ENCODE results near the gene MRTFA.

Gene MRTFA

DNA sequence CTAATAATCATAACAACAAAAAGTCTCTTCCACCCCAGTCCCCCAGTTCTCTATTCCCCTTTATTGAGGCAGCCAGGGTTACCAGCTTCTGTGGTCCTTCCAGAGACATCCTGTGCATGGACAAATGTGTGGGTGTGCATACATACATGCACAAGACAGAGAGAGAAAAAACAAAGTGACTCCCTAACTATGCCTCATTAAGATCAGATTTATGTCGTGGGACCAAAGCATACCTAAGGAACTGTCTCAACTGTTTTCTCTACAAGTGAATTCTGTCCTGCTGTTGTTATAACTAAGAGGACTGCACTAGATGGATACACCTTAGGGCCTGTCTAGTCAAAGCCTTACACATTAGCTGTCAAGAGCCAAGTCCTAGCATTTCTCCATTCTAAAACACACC lies 106.7 kb downstream of the MRTFA start:
- POLR2A ChIA-PET: no interaction called here
- CTCF ChIA-PET: interaction anchor here (0.6 kb wide), 1 partner anchor 1185 kb away, joined by 3 read pairs; no protein-coding TSS in a partner anchor
- no peak for DNase-seq (ENCODE audit: extremely low spot score)
- no peak for TF ChIP-seq CTBP1 (IDR thresholded peaks at IDR 0.05; ENCODE audit: borderline replicate concordance)
- no peak for TF ChIP-seq SP1 (IDR thresholded peaks at IDR 0.05)
- no peak for TF ChIP-seq FOXA1 (IDR thresholded peaks at IDR 0.05)
- TF ChIP-seq L3MBTL2 (conservative IDR thresholded peaks at IDR 0.05): no peak
- no peak for TF ChIP-seq BHLHE40 (IDR thresholded peaks at IDR 0.05; ENCODE audit: borderline replicate concordance)
- TF ChIP-seq FOXK2 (IDR thresholded peaks at IDR 0.05): no peak
- TF ChIP-seq ARNT (IDR thresholded peaks at IDR 0.05): no peak
- no peak for TF ChIP-seq SUZ12 (IDR thresholded peaks at IDR 0.05)
- TF ChIP-seq TARDBP (IDR thresholded peaks at IDR 0.05): no peak
- TF ChIP-seq HDGF (IDR thresholded peaks at IDR 0.05; ENCODE audit: borderline replicate concordance): no peak
- no peak for TF ChIP-seq ELF4 (IDR thresholded peaks at IDR 0.05)
- no peak for TF ChIP-seq LEF1 (IDR thresholded peaks at IDR 0.05; ENCODE audit: borderline replicate concordance)
- no peak for TF ChIP-seq FOXM1 (IDR thresholded peaks at IDR 0.05; ENCODE audit: borderline replicate concordance)
- no peak for TF ChIP-seq ZNF384 (IDR thresholded peaks at IDR 0.05)
- no peak for TF ChIP-seq NFRKB (IDR thresholded peaks at IDR 0.05)
- TF ChIP-seq, protein P1, sequence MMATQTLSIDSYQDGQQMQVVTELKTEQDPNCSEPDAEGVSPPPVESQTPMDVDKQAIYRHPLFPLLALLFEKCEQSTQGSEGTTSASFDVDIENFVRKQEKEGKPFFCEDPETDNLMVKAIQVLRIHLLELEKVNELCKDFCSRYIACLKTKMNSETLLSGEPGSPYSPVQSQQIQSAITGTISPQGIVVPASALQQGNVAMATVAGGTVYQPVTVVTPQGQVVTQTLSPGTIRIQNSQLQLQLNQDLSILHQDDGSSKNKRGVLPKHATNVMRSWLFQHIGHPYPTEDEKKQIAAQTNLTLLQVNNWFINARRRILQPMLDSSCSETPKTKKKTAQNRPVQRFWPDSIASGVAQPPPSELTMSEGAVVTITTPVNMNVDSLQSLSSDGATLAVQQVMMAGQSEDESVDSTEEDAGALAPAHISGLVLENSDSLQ (IDR thresholded peaks at IDR 0.05): no peak

DNA sequence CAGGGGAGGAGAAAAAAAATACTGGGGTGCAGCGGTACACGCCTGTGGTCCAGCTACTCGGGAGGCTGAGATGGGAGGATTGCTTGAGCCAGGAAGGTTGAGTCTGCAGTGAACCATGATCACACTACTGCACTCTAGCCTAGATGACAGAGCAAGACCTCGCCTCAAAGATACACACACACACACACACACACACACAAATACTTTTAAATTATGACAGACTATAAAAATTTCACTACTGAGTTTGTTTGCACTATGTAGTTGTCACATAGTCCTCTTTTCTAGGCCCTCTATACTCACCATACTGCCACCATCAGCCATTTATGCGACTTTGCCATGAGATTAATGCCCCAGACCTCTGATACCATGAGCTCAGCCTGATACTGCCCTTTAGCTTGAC lies 109.6 kb downstream of the MRTFA start:
- ChIA-PET CTCF (interaction anchor here (0.6 to 3.1 kb wide), 6 partner anchors 10 to 89 kb away, joined by 4 to 15 read pairs (median 6); no protein-coding TSS in a partner anchor), POLR2A (interaction anchor here (1.2 kb wide), 1 partner anchor 119 kb away, joined by 4 read pairs; no protein-coding TSS in a partner anchor)
- TF ChIP-seq ELF4 (IDR thresholded peaks at IDR 0.05) (no peak), BHLHE40 (IDR thresholded peaks at IDR 0.05; ENCODE audit: borderline replicate concordance) (no peak), TARDBP (IDR thresholded peaks at IDR 0.05) (no peak), FOXM1 (IDR thresholded peaks at IDR 0.05; ENCODE audit: borderline replicate concordance) (no peak), CTBP1 (IDR thresholded peaks at IDR 0.05; ENCODE audit: borderline replicate concordance) (no peak), ZNF384 (IDR thresholded peaks at IDR 0.05) (no peak), HDGF (IDR thresholded peaks at IDR 0.05; ENCODE audit: borderline replicate concordance) (no peak), FOXK2 (IDR thresholded peaks at IDR 0.05) (no peak), SUZ12 (IDR thresholded peaks at IDR 0.05) (no peak), ARNT (IDR thresholded peaks at IDR 0.05) (no peak), SP1 (IDR thresholded peaks at IDR 0.05) (no peak), L3MBTL2 (conservative IDR thresholded peaks at IDR 0.05) (no peak), FOXA1 (IDR thresholded peaks at IDR 0.05) (no peak), NFRKB (IDR thresholded peaks at IDR 0.05) (no peak), LEF1 (IDR thresholded peaks at IDR 0.05; ENCODE audit: borderline replicate concordance) (no peak)
- TF ChIP-seq, protein P1 (IDR thresholded peaks at IDR 0.05): no peak

DNA sequence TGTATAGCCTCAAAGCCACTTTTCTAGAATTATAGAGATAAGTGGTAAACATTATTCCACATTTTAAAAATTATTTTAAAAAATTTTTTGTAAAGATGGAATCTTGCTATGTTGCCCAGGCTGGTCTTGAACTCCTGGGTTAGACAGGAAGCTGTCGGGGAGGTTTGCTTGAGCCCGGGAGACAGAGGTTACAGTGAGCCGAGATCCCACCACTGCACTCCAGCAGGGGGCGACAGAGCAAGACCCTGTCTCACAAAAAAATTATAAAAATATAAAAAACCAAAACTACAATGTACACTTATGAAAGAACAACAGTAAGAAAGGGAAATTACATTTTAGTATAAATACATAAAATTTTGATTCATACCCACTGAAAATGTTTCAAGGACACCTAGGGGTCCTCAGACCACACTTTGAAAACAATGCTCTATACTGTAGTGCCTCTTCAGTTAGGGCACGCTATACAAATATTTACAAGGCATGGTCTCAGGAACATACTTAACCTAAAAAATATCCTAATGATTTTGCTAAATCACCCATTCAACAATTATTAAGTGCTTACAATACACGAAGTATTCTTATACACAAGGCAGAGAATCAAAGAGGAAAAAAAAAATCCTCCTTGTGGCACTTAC lies 111.2 kb downstream of the MRTFA start:
- no peak for DNase-seq (ENCODE audit: extremely low spot score)
- ChIA-PET CTCF (interaction anchor here (0.7 to 3.1 kb wide), 13 partner anchors 8 to 126 kb away, joined by 3 to 19 read pairs (median 6); partner anchors contain the start of gene MRTFA), POLR2A (interaction anchor here (1.0 to 1.9 kb wide), 3 partner anchors 13 to 126 kb away, joined by 3 to 7 read pairs (median 5); partner anchors contain the start of gene MRTFA)
- TF ChIP-seq, protein P1 (IDR thresholded peaks at IDR 0.05): no peak
- no peak for TF ChIP-seq L3MBTL2 (conservative IDR thresholded peaks at IDR 0.05)

More for the DNA sequence above, 109.6 kb downstream of the MRTFA start:
- no peak for DNase-seq (ENCODE audit: extremely low spot score)

DNA sequence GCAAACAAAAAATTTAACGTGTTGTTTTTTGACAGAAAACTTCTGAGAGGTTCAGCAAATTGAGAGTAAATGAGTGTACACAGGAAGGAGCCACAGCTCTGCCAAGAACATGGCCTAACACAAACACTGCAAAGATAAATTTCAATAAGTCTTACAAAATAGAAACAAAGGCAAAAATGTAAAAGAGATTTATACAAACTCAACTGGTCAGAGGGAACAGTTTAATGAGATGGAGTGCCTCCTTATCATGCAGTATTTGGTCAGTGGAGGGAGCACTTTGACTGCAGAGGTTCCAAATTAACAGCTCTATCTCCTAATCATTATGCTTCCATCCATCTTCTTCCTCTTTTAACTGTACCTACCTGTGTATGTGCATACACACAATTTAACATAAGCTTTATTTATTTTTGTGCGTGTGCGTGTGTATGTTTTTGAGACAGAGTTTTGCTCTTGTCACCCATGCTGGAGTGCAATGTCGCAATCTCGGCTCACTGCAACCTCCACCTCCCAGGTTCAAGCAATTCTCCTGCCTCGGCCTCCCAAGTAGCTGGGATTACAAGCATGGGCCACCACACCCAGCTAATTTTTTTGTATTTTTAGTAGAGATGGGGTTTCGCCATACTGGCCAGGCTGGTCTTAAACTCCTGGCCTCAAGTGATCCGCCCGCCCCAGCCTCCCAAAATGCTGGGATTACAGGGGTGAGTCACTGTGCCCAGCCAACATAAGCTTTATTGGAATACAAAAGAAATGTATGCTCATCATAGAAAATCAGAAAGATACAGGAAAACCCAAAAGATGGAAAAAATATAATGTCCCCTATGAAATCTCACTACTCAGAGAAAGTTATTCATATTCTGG lies 111.9 kb downstream of the MRTFA start:
- ChIA-PET CTCF (interaction anchor here (0.6 to 3.1 kb wide), 16 partner anchors 8 to 185 kb away, joined by 3 to 19 read pairs (median 4); partner anchors contain the start of gene MRTFA), POLR2A (interaction anchor here (1.0 to 1.9 kb wide), 4 partner anchors 12 to 127 kb away, joined by 3 to 7 read pairs (median 5); partner anchors contain the start of gene MRTFA)
- no peak for TF ChIP-seq HDGF (IDR thresholded peaks at IDR 0.05; ENCODE audit: borderline replicate concordance)
- TF ChIP-seq FOXK2 (IDR thresholded peaks at IDR 0.05): no peak
- no peak for TF ChIP-seq NFRKB (IDR thresholded peaks at IDR 0.05)
- TF ChIP-seq BHLHE40 (IDR thresholded peaks at IDR 0.05; ENCODE audit: borderline replicate concordance): no peak
- no peak for TF ChIP-seq ARNT (IDR thresholded peaks at IDR 0.05)
- no peak for TF ChIP-seq ELF4 (IDR thresholded peaks at IDR 0.05)
- no peak for TF ChIP-seq FOXA1 (IDR thresholded peaks at IDR 0.05)
- TF ChIP-seq ZNF384 (IDR thresholded peaks at IDR 0.05): no peak
- TF ChIP-seq, protein P1 (IDR thresholded peaks at IDR 0.05): no peak
- TF ChIP-seq SUZ12 (IDR thresholded peaks at IDR 0.05): no peak
- TF ChIP-seq SP1 (IDR thresholded peaks at IDR 0.05): no peak
- no peak for TF ChIP-seq L3MBTL2 (conservative IDR thresholded peaks at IDR 0.05)
- TF ChIP-seq CTBP1 (IDR thresholded peaks at IDR 0.05; ENCODE audit: borderline replicate concordance): no peak
- TF ChIP-seq FOXM1 (IDR thresholded peaks at IDR 0.05; ENCODE audit: borderline replicate concordance): no peak
- no peak for TF ChIP-seq LEF1 (IDR thresholded peaks at IDR 0.05; ENCODE audit: borderline replicate concordance)
- no peak for TF ChIP-seq TARDBP (IDR thresholded peaks at IDR 0.05)
- DNase-seq (ENCODE audit: extremely low spot score): no peak
